ENCODE results near the gene SIGLEC9.

Gene SIGLEC9

DNA sequence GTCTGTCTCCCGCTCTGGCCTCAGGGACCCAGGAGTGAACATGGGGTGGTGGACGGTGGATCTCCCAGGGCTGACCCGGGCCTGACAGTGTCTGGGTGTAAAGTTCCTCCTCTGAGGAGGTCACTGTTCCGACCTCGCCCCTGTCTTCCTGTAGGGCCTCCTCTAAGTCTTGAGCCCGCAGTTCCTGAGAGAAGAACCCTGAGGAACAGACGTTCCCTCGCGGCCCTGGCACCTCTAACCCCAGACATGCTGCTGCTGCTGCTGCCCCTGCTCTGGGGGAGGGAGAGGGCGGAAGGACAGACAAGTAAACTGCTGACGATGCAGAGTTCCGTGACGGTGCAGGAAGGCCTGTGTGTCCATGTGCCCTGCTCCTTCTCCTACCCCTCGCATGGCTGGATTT lies at the start of gene SIGLEC9:
TSS of gene SIGLEC9 (plus strand) at position 178 of the 400 bp plus-strand sequence. CDS start at position 247, 69 bp downstream.
- no peak for DNase-seq

DNA sequence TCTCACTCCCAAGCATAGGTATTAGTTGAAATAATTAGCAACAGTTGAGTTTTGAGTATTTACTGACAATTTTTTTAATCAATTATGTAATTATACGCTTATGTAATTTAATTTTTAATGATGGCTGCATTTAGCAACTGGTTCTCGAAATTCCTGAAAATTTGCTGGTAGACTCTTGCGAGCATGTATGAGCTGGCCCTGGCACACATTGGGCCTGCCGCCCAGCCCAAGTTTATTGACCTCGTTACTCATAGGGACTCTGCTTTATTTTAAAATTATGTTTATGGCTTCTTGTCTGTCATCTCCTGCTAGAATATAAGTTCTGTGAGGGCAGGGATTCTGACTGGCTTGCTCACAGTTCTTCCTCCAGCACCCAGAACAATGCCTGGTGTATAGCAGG lies 48.7 kb upstream of the SIGLEC9 start:
- no peak for DNase-seq

DNA sequence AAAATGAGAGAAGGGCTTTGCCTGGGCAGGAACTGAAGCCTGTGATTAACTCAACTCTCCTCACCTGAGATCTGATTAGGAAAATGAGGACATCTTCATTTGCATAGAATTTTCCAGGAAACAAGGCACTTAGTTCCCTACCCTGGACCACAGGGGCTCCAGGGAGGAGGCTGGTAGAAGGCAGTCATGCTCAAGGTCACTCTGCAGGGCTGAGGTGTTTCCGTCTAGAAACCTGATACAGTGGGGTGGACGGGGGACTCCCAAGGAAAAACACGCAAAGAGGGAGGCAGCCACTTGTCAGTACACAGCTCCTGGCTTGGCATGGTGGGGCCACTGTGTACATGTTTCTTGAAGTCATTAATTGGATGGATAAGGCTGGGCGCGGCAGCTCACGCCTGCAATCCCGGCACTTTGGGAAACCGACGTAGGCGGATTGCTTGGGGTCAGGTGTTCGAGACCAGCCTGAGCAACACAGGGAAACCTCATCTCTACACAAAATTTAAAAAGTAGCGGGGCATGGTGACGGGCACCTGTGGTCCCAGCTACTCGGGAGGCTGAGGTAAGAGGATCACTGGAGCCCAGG lies 48.0 kb upstream of the SIGLEC9 start:
- no peak for DNase-seq

DNA sequence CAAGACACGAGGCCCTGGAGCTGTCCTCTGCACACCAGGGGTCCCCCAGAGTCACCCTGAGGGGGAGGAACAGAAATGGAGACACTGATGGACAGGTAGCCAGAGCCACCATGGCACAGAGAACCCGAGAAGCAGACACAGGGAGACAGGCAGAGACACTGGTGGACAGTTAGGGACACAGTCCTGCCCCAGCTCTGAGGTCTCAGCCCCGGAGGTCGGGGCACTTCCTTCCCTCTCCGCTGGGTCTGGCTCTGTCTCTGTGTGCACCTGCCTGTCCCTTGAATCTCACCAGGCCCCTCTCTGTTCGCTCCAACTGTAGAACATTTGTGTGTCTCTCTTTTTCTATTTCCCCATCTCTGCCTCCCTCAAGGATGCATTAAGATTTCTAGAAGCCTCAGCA lies 46.6 kb upstream of the SIGLEC9 start:
- no peak for DNase-seq

DNA sequence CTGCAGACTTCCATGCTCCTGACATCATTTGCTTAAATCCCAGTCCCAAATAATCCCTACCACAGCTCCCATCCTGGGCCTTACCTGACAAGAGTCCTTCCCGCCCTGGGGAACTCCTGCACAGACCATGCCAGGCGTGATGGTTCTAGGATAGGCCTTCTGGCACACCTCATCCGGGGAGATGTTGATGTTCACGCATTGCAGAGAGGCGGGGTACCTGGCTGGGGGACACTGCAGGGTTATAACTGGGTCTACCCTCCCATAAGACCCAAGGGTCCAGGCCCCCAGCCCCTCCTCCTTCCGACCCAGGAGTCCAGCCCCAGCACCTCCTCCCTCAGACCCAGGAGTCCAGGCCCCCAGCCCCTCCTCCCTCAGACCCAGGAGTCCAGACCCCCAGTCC lies 46.0 kb upstream of the SIGLEC9 start:
- no peak for DNase-seq

DNA sequence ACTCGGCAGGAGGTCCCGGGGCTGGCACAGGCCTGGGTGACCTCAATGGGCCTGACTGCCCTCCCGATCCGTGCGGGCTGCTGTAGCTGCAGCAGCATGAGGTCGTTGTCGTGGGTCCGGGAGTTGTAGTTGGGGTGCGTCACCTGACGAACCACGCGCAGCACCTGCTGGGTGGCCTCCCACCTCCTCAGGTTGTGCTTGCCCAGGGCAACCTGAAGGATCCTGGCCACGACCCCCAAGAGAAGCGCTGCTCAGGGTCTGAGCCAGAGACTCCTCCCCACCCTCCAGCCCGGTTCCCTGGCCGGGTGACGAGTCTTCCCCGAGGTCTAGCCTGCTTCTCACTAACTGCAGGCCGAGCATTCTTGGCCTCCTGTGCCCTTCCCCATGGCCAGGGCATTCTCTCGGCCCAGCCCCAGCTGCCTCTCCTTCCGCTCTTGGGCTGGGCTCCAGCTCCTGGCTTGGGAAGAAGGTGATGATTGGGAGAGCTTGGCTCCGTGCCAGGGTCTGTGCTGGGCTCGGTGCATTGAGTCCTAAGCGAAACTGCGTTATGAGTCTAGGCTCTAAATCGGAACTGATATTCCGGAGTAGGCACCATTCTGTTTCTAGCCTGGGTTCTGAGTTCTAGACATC lies 45.1 kb upstream of the SIGLEC9 start:
- no peak for DNase-seq

DNA sequence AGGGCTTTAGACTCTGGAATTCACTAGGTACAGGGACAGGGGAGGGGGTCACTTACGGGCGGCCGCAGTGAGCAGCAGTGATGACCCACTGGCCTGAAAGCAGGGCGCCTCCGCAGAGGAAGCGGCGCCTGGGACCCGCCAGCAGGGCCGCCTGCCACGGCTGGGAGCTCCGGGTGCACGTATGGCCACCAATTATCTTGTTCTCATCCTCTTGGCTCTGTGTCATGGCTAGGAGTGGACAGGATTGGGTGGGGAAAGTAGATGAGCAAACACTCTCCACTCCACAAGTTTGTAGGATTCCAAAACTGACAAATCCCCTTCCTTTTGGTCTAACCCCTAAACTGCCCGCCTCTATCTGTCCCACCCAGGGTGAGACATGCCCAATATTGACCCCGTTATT lies 43.2 kb upstream of the SIGLEC9 start:
- DNase-seq: no peak

DNA sequence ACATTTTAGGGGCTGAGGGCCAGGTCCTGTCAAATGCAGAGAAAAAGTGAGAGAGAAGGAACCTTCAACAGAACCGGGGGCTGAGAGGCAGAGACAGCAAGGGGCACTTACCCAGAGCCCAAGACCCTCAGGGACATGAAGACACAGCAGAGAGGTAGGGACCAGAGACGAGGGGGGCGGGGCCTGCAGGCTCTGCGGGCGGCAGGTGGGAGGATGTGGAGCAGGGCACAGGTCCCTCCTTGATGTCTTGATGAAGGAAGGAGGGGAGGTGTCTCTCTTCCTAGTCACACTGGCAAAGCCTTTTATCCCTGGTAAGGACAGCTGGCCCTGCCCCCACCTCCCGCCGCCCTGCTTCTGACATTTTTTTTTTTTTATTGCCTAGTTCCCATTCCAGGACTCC lies 42.1 kb upstream of the SIGLEC9 start, which contains the start of gene KLK14:
TSS of gene KLK14 (minus strand) at position 277 of the 400 bp plus-strand sequence. CDS start at position 4, 273 bp downstream.
- DNase-seq: no peak

DNA sequence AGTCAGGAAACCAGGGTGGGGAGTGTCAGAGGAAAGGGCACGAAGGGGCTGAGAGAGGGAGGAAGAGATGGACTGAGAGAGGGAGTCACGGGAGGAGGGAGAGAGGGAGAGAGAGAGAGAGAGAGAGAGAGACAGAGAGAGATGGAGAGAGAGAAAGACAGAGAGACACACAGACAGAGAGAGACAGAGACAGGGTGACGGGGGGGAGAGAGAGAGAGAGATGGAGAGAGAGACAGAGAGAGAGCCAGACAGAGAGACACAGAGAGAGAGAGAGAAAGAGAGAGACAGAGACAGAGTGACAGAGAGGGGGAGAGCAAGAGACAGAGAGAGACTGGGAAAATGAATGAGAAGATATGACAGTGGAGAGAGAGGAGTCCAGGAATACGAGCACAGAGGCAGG lies 41.5 kb upstream of the SIGLEC9 start:
- no peak for DNase-seq

DNA sequence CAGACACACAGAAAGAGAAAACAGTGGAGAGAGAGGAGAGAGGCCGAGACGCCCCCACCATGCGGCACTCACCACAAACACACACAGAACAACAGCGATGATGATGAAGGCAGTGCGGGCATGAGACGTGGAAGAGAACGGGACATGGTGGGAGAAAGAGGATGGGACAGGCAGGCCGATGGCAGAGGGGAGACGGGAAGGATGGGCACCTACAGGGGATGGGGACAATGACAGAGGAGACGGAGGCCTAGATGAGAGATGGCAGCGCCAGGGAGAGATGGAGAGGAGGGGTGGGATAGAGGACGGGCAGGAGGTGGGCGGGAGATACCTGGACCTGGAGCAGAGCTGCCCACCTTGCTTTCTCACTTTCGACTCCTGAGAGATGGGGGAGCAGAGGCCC lies 40.9 kb upstream of the SIGLEC9 start:
- no peak for DNase-seq

DNA sequence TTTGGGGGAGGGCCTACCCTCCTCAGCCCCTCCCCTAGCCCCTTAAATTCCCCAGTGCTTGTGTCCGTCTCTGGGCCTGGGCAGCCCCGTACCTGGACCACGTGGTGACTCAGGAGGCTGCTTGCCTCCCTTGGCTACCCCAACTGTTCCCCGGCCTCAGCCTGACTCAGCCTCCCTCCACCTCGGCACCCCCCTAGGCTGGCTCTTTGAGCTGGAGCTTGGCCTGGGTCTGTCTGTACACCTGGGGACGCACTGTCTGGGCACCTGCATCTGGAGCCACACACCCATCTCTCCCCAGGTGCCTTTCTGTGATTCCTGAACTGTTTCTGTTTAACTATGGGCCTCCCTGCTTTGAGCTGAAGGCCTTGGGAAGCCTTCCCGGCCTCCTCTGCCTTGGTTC lies 40.2 kb upstream of the SIGLEC9 start:
- no peak for DNase-seq

DNA sequence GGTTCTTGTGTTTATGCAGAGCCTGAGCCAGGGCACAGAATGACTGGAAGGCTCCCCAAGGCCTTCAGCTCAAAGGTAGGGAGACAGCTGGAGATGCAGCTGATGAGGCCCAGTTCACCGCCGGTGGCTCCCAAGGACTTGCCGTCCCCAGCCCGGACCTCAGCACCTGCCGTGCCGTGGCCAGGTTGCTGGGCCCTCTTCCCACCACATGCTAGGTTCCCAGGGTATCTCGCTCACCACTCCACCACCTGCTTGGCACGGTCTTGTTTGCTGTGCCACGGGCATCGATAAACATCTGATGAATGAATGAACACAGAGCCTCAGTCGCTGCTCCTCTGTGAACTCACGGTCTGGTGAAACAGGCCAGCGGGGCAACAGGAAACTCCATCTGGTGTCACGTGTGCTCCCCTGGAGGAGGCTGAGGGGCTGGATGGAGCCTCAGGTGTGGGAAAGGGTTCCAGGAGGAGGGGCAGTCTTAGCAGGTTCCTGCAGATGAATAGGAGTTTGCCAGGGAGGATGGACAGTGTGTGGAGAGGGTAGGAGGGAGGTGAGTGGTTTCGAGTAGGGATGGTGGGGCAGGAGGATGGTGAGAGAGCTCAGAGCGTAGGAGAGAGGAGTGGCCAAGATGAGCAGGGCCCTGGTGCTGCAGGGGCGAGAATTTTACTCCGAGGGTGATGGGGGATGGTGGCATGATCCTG lies 38.4 kb upstream of the SIGLEC9 start:
- no peak for DNase-seq

DNA sequence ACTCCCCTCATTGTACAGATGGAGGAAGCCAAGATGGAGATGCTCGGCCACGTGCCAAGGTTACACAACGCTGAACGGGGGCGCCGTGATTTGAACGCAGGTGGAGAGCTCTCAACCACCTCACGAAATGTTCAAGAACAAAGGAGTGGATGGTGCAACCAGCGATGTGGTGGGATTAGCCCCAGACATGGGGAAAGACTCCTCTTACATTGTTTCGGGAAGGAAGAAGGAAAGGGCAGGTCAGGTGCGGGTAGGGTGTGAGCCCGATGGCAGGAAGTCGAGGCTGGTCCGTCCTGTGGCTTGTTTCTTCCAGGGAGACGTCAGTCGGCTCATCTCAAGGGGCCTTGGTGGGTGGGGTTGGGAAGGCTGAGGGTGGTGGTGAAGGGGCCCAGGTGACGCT lies 34.9 kb upstream of the SIGLEC9 start:
- no peak for DNase-seq

DNA sequence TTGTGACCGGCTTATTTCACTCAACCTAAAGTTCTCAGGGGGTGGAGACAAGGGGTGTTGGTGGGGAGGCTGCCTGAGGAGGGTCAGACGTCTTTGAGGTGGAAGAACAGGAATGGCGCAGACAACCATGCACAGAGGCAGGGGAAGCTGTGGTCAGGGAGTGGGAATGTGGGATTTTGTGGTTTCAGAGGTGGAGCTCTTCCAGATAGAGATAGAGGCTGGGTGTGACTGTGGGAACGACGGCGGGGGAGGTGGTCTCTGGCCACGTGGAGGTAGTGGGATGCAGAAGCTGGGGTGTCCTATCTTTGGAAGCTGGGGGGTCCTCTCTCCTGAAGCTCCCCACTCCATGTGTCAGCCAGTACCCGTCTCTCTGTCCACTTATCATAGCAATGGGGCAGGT lies 34.2 kb upstream of the SIGLEC9 start:
- DNase-seq: no peak

DNA sequence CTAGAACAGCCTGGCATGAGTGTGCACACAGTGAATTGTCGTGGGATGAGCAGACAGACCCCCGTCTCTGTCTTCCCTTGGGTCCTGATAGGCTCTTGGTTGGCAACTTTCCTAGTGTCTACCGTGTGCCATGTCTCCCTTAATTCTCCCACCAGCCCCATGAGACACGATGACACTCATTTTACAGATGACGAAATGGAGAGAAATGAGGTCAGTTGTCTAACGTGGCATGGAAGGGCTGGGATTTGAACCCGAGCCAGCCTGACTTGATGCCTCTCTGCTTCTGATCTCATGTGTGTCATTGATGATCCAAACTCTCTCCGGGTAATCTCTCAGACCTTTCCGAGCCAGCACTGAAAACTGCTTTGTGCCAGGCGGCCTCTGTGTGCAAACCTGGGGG lies 33.6 kb upstream of the SIGLEC9 start:
- no peak for DNase-seq

DNA sequence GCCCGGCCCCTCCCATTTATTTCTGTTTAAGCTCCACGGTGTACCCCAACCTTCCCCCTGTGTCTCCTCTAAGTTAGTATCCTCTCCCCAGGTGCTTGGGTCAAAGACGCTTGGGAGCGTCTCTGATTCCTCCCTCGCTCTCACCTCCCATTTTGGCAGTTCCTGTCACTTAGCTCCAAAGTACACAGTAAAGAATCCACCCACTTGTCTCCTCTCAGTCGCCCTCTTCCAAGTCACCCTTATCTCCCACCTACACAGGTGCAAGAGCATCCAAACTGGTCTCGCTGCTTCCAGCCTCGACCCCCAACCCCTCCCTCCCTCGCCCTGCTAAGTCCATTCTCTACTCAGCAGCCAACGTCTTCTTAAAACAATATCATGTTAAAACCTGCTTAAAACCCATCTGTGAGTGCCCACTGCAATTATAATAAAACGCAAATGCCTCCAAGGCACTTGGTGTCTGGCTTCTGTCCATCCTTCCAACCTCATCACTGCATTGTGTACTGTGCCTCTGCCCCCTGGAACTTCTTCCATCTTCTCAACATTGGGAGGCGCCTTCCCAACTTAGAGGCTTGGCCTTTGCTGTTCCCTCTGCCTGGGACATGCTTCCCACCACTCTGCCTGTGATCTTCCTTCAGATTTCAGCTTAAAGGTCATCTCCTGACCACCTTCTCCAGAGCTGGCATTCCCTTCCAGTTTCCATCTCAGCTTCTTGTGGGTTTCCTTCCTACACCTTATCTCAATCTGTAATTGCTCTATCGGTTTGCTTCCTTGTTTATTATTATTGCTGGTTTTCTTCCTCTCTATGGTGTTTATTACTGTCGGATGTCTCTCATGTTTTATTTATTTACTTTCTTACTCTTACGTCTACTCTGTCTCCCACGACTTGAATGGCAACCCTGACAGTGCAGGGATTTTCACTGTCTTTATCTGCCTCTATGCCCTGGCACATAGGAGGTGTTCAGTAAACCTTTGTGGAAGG lies 32.5 kb upstream of the SIGLEC9 start:
- DNase-seq: no peak

DNA sequence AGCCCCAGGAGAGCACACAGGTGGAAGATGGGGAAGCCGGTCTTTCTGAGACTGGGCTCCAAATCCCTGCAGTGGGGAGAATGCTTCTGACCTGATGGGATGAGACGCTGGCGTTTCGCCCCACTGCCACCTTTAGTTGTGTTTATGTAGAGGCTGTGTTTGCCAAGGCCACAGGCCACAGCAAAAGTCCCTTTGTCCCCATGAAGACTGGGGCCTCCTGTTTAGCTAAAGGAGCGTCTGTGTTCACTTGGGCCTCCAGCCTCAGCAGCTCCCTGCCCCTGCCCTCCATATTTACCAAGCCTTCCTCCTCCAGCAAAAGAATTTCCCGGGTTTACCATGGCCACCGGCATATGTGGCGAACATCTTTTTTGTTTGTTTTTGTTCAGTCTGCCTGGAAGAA lies 31.6 kb upstream of the SIGLEC9 start:
- DNase-seq: no peak

DNA sequence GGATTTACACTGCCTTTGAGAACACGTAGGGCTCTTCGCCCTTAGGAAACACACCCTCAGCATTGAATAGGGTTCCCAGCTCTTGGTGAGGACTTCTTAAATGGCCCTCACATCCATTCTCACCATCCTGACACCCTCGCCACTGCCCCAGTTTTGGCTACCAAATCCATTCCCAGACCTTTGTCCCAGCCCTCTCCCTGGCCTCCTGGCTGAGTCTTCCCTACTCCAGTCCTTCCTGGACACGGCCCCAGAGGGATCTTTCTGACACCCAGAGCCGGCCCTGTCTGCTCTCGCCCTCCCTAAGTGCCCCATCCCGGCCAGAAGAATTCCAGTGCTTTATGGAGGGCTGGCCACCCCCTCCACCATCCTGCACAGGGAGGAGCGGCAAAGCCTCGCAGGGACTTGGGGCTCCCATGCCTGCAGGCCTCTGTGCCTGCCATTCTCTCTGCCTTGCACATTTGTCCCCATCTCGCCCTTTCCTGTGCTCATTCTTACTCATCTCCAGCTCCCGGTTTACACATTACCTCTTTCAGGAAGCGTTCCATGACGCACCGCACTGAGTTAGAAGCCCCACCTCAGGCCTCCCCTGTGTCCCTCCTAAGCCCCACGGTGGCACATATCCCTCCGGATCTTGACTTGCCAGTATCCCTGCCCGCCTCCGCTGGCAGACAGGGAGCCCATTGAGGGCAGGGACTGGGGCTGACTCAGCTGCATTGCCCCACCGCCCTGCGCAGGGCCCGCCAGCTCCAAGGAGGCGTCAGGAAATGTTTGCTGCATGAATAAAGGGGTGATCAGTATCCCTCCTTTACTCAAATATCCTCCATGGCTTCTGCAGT lies 31.0 kb upstream of the SIGLEC9 start:
- DNase-seq: no peak

DNA sequence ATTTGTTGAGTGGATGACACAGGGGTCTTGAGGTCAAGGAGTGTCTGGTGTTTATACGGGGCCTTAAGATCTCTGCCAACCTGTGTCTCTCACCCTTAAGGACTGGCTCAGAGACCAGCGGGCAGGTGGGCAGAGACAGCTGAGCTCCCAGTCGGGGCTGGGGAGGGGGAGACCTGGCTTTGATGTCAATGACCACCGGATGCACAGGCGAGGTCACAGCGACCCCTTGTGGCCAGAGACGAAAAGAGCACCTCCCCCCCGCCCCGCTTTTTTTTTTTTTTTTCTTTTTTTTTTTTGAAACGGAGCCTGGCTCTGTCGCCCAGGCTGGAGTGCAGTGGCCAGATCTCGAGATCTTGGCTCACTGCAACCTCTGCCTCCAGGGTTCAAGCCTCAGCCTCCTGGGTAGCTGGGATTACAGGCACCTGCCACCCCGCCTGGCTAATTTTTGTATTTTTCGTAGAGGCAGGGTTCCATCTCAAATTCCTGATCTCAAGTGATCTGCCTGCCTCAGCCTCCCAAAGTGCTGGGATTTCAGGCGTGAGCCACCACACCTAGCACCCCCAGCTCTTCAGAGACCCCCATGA lies 29.9 kb upstream of the SIGLEC9 start:
- peak; percentile 28 for DNase-seq

DNA sequence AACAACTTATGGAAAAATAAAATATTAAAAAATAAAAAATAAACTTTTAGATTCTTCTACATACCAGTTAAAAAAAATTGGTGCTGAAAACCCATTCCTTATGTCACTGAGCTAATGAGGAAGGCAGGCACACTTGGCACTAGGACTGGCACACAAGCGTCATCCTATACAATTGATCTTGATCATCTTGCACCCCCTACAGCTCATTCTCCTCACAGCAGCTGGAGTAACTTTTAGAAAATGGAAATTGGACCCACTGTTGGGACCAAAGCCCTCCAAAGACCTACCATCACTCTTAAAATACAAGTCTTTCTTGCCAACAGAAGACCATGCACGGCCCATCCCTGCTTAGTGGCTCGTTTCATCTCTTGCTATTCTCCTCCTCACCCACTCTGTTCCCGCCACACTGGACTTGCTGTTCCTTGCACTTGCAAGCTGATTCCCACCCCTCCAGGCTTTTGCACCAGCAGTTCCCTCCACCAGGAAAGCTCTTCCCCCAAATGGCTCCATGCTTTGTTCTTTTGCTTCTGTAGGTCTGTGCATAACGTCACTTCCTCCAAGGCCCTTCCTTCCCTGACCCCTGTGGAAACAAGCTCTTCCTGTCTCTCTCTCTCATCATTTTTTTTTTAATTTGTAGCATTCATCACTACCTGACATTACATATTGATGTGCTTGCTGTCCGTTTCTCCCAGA lies 28.1 kb upstream of the SIGLEC9 start:
- no peak for DNase-seq

DNA sequence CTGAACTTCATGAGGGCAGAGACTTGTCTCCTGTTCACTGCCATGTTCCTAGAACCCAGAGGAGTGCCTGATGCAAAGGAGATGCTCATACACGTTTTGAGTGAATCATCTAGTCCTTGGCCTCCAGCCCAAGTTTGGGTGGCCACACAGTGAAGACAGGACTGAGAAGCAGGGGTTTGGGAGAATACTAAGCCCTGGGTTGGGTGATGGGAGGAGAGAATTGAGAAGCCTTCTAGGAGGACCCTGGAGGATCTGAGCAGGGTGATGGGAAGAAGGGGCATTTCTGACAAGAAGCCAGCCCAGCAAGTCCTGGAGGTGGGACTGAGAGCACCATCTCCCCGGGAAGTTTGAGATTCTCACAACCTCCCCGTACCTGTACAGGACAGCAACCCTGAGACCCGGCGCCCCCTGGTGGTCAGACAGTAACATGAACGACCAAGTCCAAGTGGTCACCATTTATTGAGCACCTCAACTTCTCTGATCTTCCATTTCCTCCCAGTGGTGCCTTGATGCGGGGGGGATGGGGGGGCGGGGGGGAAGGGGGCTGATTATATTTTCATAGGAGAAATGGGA lies 27.5 kb upstream of the SIGLEC9 start:
- DNase-seq: peak; percentile 71
